Parathyroid adenoma (tissue), 2 donors: ENCODE measurements around the gene FOXA2.
"Not testable (repeated sequence)": the region's sequence is repeated elsewhere in the genome, so short reads cannot be mapped to it uniquely, and the experiment has no call there.

Source experiments
- H2AFZ ChIP-seq: fragments of 300-600 bp; sonication (generic); one replicate; pipeline ENCODE4 v1.7.0; 2017; ENCODE audit warnings: antibody characterized with exemption, mild to moderate bottlenecking
- H3K27ac ChIP-seq: fragments of 300-600 bp; sonication (generic); one replicate; pipeline ENCODE4 v1.7.0; 2017
- H3K27me3 ChIP-seq: fragments of 300-600 bp; sonication (generic); one replicate; pipeline ENCODE4 v1.7.0; 2017; ENCODE audit warnings: low read length; ENCODE audit not compliant: control insufficient read depth, insufficient read depth
- H3K36me3 ChIP-seq: fragments of 300-600 bp; sonication (generic); one replicate; pipeline ENCODE4 v1.7.0; 2017; ENCODE audit warnings: low read length; ENCODE audit not compliant: control insufficient read depth, insufficient read depth
- H3K4me1 ChIP-seq: fragments of 300-600 bp; sonication (generic); one replicate; pipeline ENCODE4 v1.7.0; 2017; ENCODE audit warnings: control low read depth
- H3K4me2 ChIP-seq: fragments of 300-600 bp; sonication (generic); one replicate; pipeline ENCODE4 v1.7.0; 2017; ENCODE audit warnings: low read length
- H3K4me3 ChIP-seq: fragments of 300-600 bp; sonication (generic); one replicate; pipeline ENCODE4 v1.7.0; 2017; ENCODE audit warnings: low read depth, low read length
- H3K79me2 ChIP-seq: fragments of 300-600 bp; sonication (generic); one replicate; pipeline ENCODE4 v1.7.0; 2017; ENCODE audit warnings: control low read depth
- H3K9ac ChIP-seq: fragments of 300-600 bp; sonication (generic); one replicate; pipeline ENCODE4 v1.7.0; 2017; ENCODE audit warnings: mild to moderate bottlenecking
- H3K9me3 ChIP-seq: fragments of 300-600 bp; sonication (generic); one replicate; pipeline ENCODE4 v1.7.0; 2017; ENCODE audit warnings: low read length; ENCODE audit not compliant: control insufficient read depth
- TF ChIP-seq, protein P1 (sequence below): fragments of 300-600 bp; sonication (generic); IDR thresholded peaks from one replicate; pipeline ENCODE4 v1.7.0; 2017; ENCODE audit warnings: antibody characterized with exemption, mild to moderate bottlenecking
- donor health status: primary hyperparathyroidism.

FOXA2 gene

GRCh38 chr20:22554391-22554790, 30.0 kb downstream of the FOXA2 start:
- Histone ChIP-seq H3K4me1 (no peaks in the 10 kb centered on the region), H3K9me3 (no peaks in the 10 kb centered on the region)
- TF ChIP-seq, protein P1, sequence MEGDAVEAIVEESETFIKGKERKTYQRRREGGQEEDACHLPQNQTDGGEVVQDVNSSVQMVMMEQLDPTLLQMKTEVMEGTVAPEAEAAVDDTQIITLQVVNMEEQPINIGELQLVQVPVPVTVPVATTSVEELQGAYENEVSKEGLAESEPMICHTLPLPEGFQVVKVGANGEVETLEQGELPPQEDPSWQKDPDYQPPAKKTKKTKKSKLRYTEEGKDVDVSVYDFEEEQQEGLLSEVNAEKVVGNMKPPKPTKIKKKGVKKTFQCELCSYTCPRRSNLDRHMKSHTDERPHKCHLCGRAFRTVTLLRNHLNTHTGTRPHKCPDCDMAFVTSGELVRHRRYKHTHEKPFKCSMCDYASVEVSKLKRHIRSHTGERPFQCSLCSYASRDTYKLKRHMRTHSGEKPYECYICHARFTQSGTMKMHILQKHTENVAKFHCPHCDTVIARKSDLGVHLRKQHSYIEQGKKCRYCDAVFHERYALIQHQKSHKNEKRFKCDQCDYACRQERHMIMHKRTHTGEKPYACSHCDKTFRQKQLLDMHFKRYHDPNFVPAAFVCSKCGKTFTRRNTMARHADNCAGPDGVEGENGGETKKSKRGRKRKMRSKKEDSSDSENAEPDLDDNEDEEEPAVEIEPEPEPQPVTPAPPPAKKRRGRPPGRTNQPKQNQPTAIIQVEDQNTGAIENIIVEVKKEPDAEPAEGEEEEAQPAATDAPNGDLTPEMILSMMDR: no peak

GRCh38 chr20:22550514-22550913, 33.9 kb downstream of the FOXA2 start:
- not testable (repeated sequence) for H3K27me3 ChIP-seq, H3K9me3 ChIP-seq, H3K4me2 ChIP-seq, H3K79me2 ChIP-seq, H3K4me3 ChIP-seq, H2AFZ ChIP-seq, H3K36me3 ChIP-seq, H3K4me1 ChIP-seq, H3K9ac ChIP-seq, H3K27ac ChIP-seq

More at GRCh38 chr20:22554391-22554790, 30.0 kb downstream of the FOXA2 start:
- H3K27me3 ChIP-seq: no peaks in the 10 kb centered on the region
- no peaks in the 10 kb centered on the region for H3K36me3 ChIP-seq
- H3K79me2 ChIP-seq: no peaks in the 10 kb centered on the region
- no peak overlapping the region for H3K4me3 ChIP-seq
- H3K27ac ChIP-seq: no peak overlapping the region
- H3K4me2 ChIP-seq: no peak overlapping the region
- no peak overlapping the region for H2AFZ ChIP-seq
- no peak overlapping the region for H3K9ac ChIP-seq

GRCh38 chr20:22548040-22548439, 36.3 kb downstream of the FOXA2 start:
- Histone ChIP-seq H3K27me3 (no peaks in the 10 kb centered on the region), H3K36me3 (no peaks in the 10 kb centered on the region), H3K27ac (no peak overlapping the region), H3K4me1 (no peaks in the 10 kb centered on the region), H3K4me3 (no peak overlapping the region), H3K4me2 (no peak overlapping the region), H3K79me2 (no peaks in the 10 kb centered on the region), H3K9ac (no peak overlapping the region), H3K9me3 (no peaks in the 10 kb centered on the region), H2AFZ (no peak overlapping the region)
- TF ChIP-seq, protein P1: no peak

DNA sequence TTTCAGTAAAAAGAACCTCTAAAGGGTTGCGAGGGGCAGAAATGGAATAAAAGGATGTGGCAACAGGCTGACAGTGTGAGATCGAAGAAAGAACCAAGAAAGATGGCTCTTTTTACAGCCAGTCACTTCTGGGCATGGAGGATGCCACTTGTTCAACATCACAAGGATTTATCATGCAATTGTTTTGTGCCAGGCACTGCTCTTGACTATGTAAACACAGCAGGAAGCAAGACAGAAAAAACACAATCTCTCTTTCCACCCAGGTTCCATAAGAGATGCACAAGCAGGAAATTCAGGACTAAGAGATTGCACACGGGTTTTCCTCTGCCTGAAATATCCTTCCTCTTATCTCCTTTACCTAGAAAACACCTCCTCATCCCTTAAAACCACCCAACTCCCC, 38.0 kb downstream of the FOXA2 start:
- H3K4me3 ChIP-seq: no peak overlapping the region
- H3K9ac ChIP-seq: no peak overlapping the region
- H3K9me3 ChIP-seq: no peaks in the 10 kb centered on the region
- no peaks in the 10 kb centered on the region for H3K79me2 ChIP-seq
- no peak overlapping the region for H3K27ac ChIP-seq
- H3K4me1 ChIP-seq: no peaks in the 10 kb centered on the region
- H3K27me3 ChIP-seq: no peaks in the 10 kb centered on the region
- no peak overlapping the region for H3K4me2 ChIP-seq
- TF ChIP-seq, protein P1: no peak
- H2AFZ ChIP-seq: no peak overlapping the region
- no peaks in the 10 kb centered on the region for H3K36me3 ChIP-seq

DNA sequence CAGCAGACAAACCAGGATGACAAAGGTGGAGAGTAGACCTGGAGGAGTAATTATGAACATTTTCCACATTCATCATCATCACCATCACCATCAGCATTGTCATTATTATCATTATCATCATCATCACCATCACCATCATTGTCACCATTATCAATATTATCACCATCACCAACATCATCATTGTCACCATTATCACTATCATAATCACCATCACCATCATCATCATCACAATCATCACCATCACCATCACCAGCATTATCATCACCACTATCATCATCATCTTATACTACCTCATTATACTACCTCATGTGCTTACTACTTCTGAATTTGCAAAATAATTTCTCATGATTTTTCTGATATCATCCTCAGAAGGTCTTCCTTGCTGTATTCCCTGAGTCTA, 39.3 kb downstream of the FOXA2 start:
- no peaks in the 10 kb centered on the region for H3K27me3 ChIP-seq
- H3K36me3 ChIP-seq: no peaks in the 10 kb centered on the region
- TF ChIP-seq, protein P1: no peak
- H3K79me2 ChIP-seq: no peaks in the 10 kb centered on the region
- no peaks in the 10 kb centered on the region for H3K4me1 ChIP-seq
- no peak overlapping the region for H3K4me2 ChIP-seq
- no peak overlapping the region for H3K4me3 ChIP-seq
- H3K27ac ChIP-seq: no peak overlapping the region
- no peak overlapping the region for H2AFZ ChIP-seq
- no peak overlapping the region for H3K9ac ChIP-seq
- H3K9me3 ChIP-seq: no peaks in the 10 kb centered on the region
